A673 (cell line): Measurements from ENCODE around the gene CPO. TPM values are rescaled to one million over a fixed set of nuclear protein-coding genes. Genes with fewer than 3 reads are reported as not detected.

Experiments
- BruUV-seq: library from RNA; stranded (reverse); fragments of 400-500 nt; replicated peaks from 2 replicates; lab custom pipeline; 2021; lab: Mats Ljungman, UMichigan
- CTCF ChIA-PET: fragments of 300-600 bp; sonication (Branson Sonifier 250); formaldehyde crosslinking; loops from one replicate; lab custom pipeline; 2022; ENCODE audit warnings: antibody characterized with exemption; lab: Charles Lee
- POLR2A ChIA-PET: fragments of 300-600 bp; sonication (Branson Sonifier 250); formaldehyde crosslinking; loops from one replicate; lab custom pipeline; 2022; ENCODE audit warnings: antibody characterized with exemption; ENCODE audit not compliant: low non-redundant PET; lab: Charles Lee
- DNase-seq: peaks from one replicate; pipeline ENCODE4 v3.0.0-alpha.2; 2015; ENCODE audit warnings: low spot score
- H3K27ac ChIP-seq: fragments of 200-600 bp; sonication (generic); 2 replicates; pipeline ENCODE4 v1.5.1; 2016; ENCODE audit warnings: mixed run types, low read depth, mild to moderate bottlenecking, mixed read lengths, antibody characterized with exemption, low read length; ENCODE audit not compliant: poor library complexity, severe bottlenecking
- H3K27me3 ChIP-seq: fragments of 200-600 bp; sonication (generic); replicated peaks from 2 replicates; pipeline ENCODE4 v1.6.1; 2017; ENCODE audit warnings: mixed run types, low read depth, mild to moderate bottlenecking, mixed read lengths, antibody characterized with exemption, low read length; ENCODE audit not compliant: insufficient read depth, poor library complexity
- H3K36me3 ChIP-seq: fragments of 200-600 bp; sonication (generic); 2 replicates; pipeline ENCODE4 v1.6.1; 2016; ENCODE audit warnings: mixed run types, mild to moderate bottlenecking, mixed read lengths, antibody characterized with exemption, low read length; ENCODE audit not compliant: insufficient read depth, poor library complexity, severe bottlenecking
- H3K4me1 ChIP-seq: fragments of 200-600 bp; sonication (generic); 2 replicates; pipeline ENCODE4 v1.6.1; 2017; ENCODE audit warnings: mixed run types, mild to moderate bottlenecking, mixed read lengths, antibody characterized with exemption, low read length; ENCODE audit not compliant: insufficient read depth, poor library complexity, severe bottlenecking
- H3K4me3 ChIP-seq: fragments of 200-600 bp; sonication (generic); 2 replicates; pipeline ENCODE4 v1.5.1; 2016; ENCODE audit warnings: low read depth, mixed run types, mild to moderate bottlenecking, mixed read lengths, low read length; ENCODE audit not compliant: poor library complexity, severe bottlenecking
- H3K9me3 ChIP-seq: fragments of 200-600 bp; sonication (generic); 2 replicates; pipeline ENCODE4 v1.6.1; 2016; ENCODE audit warnings: mixed run types, low read depth, mild to moderate bottlenecking, mixed read lengths, antibody characterized with exemption, low read length; ENCODE audit not compliant: poor library complexity, severe bottlenecking
- CTCF ChIP-seq: fragments of 300-800, 200-600 bp; sonication (generic); conservative IDR thresholded peaks from 2 replicates; pipeline ENCODE4 v1.5.1; 2017; ENCODE audit warnings: low read depth, mild to moderate bottlenecking, antibody characterized with exemption, low read length, moderate library complexity, mixed read lengths
- EZH2 ChIP-seq: fragments of 200-600 bp; sonication (generic); IDR thresholded peaks from 2 replicates; pipeline ENCODE4 v1.6.1; 2017; ENCODE audit warnings: borderline replicate concordance, low read depth, mild to moderate bottlenecking, mixed read lengths, antibody characterized with exemption, low read length; ENCODE audit not compliant: poor library complexity, severe bottlenecking
- intact Hi-C: fragments of 100-400 bp; cut with micrococcal nuclease; formaldehyde crosslinking; loops from one replicate; pipeline ENCODE4 v1.10.0; 2022; ENCODE audit not compliant: unreplicated experiment
- total RNA-seq: library from RNA; stranded (reverse); gene quantifications from 2 replicates; pipeline ENCODE4 v1.2.3, GENCODE V29; 2021

Gene CPO
- total RNA-seq, 1 experiment from 2014 or later = not detected

GRCh38 chr2:206986943-206987342 lies 47.6 kb downstream of the CPO start:
- no peak for DNase-seq
- CTCF ChIA-PET = no interaction called here
- Histone ChIP-seq H3K9me3 (no peaks in the 10 kb centered on the region), H3K4me1 (no peaks in the 10 kb centered on the region), H3K27ac (no peak overlapping the region), H3K36me3 (no peaks in the 10 kb centered on the region), H3K4me3 (no peak overlapping the region), H3K27me3 (peaks cover 22% of the 10 kb centered on the region)
- POLR2A ChIA-PET = no interaction called here
- intact Hi-C loops = loop anchor here (10.0 kb wide), 1 partner anchor 638 kb away; the partner anchor contains the start of gene METTL21A
- no peak for TF ChIP-seq CTCF
- TF ChIP-seq EZH2 = no peak
- no TSS peak for BruUV-seq

- intact Hi-C loops = loop anchor here (10.0 kb wide), 1 partner anchor 637 kb away; the partner anchor contains the start of gene METTL21A
- no TSS peak for BruUV-seq
- peaks cover 16% of the 10 kb centered on the region for H3K27me3 ChIP-seq
- TF ChIP-seq CTCF (no peak), EZH2 (no peak)
- no peak for DNase-seq
- CTCF ChIA-PET = no interaction called here
- H3K4me3 ChIP-seq = no peak overlapping the region
- POLR2A ChIA-PET = no interaction called here
- no peaks in the 10 kb centered on the region for H3K36me3 ChIP-seq
- H3K27ac ChIP-seq = no peak overlapping the region
- no peaks in the 10 kb centered on the region for H3K4me1 ChIP-seq
- H3K9me3 ChIP-seq = no peaks in the 10 kb centered on the region
Observed at GRCh38 chr2:206987810-206988209, 48.5 kb downstream of the CPO start.

- no peak for TF ChIP-seq EZH2
- no peak for TF ChIP-seq CTCF
- no peaks in the 10 kb centered on the region for H3K36me3 ChIP-seq
- POLR2A ChIA-PET = no interaction called here
Observed at GRCh38 chr2:206988884-206989283, 49.6 kb downstream of the CPO start.

More at GRCh38 chr2:206988884-206989283, 49.6 kb downstream of the CPO start:
- H3K9me3 ChIP-seq = no peaks in the 10 kb centered on the region
- CTCF ChIA-PET = interaction anchor here (0.5 kb wide), 1 partner anchor 784 kb away, joined by 5 read pairs; no protein-coding TSS in a partner anchor
- no peak overlapping the region for H3K27ac ChIP-seq
- H3K4me3 ChIP-seq = no peak overlapping the region
- H3K27me3 ChIP-seq = peaks cover 6% of the 10 kb centered on the region
- DNase-seq = no peak
- intact Hi-C loops = loop anchor here (10.0 kb wide), 1 partner anchor 636 kb away; the partner anchor contains the start of gene METTL21A
- no TSS peak for BruUV-seq
- H3K4me1 ChIP-seq = no peaks in the 10 kb centered on the region
